HepG2 (cell line): ENCODE results near the gene LONP1.

ENCODE experiments used
- CREB3 ChIP-seq: sonication (generic); formaldehyde crosslinking; IDR thresholded peaks from 2 replicates; pipeline ENCODE4 v1.5.0; 2020; ENCODE audit warnings: missing genetic modification reagents
- CTCF ChIP-seq: sonication (generic); formaldehyde crosslinking; IDR thresholded peaks from 2 replicates; pipeline ENCODE4 v1.5.0; 2020; ENCODE audit warnings: mild to moderate bottlenecking, missing genetic modification reagents, moderate library complexity
- HNF4G ChIP-seq, 2 experiments: sonication (generic) in 1 of 2; formaldehyde crosslinking in 1 of 2; IDR thresholded peaks; 2 replicates each; pipeline versions ENCODE4 v1.4.0 to v1.6.1; 2011 to 2020; ENCODE audit warnings: borderline replicate concordance in 2 of 2, low read depth in 2 of 2, mild to moderate bottlenecking in 2 of 2, low read length in 1 of 2, missing genetic modification reagents in 1 of 2, moderate library complexity in 1 of 2
- JDP2 ChIP-seq: sonication (generic); formaldehyde crosslinking; IDR thresholded peaks from 2 replicates; pipeline ENCODE4 v1.8.1; 2022; ENCODE audit warnings: missing genetic modification reagents, borderline replicate concordance
- NFYB ChIP-seq: sonication (generic); formaldehyde crosslinking; IDR thresholded peaks from 2 replicates; pipeline ENCODE4 v1.4.0; 2020; ENCODE audit warnings: missing genetic modification reagents
- POLR2A ChIP-seq, 2 experiments: IDR thresholded peaks; 2 replicates each; pipeline ENCODE4 v1.6.1; 2011; ENCODE audit warnings: low read depth in 2 of 2, low read length in 2 of 2, mild to moderate bottlenecking in 1 of 2, moderate library complexity in 1 of 2; ENCODE audit not compliant: insufficient read depth in 1 of 2
- TOE1 ChIP-seq: sonication (generic); formaldehyde crosslinking; IDR thresholded peaks from 2 replicates; pipeline ENCODE4 v1.4.0; 2020; ENCODE audit warnings: mild to moderate bottlenecking, missing genetic modification reagents
- ZNF530 ChIP-seq: sonication (generic); formaldehyde crosslinking; IDR thresholded peaks from 2 replicates; pipeline ENCODE4 v1.5.0; 2020; ENCODE audit warnings: low read depth, mild to moderate bottlenecking, missing genetic modification reagents
- TF ChIP-seq, protein P1 (sequence below): sonication (generic); formaldehyde crosslinking; IDR thresholded peaks from 2 replicates; pipeline ENCODE4 v1.5.0; 2020; ENCODE audit warnings: missing genetic modification reagents

DNA sequence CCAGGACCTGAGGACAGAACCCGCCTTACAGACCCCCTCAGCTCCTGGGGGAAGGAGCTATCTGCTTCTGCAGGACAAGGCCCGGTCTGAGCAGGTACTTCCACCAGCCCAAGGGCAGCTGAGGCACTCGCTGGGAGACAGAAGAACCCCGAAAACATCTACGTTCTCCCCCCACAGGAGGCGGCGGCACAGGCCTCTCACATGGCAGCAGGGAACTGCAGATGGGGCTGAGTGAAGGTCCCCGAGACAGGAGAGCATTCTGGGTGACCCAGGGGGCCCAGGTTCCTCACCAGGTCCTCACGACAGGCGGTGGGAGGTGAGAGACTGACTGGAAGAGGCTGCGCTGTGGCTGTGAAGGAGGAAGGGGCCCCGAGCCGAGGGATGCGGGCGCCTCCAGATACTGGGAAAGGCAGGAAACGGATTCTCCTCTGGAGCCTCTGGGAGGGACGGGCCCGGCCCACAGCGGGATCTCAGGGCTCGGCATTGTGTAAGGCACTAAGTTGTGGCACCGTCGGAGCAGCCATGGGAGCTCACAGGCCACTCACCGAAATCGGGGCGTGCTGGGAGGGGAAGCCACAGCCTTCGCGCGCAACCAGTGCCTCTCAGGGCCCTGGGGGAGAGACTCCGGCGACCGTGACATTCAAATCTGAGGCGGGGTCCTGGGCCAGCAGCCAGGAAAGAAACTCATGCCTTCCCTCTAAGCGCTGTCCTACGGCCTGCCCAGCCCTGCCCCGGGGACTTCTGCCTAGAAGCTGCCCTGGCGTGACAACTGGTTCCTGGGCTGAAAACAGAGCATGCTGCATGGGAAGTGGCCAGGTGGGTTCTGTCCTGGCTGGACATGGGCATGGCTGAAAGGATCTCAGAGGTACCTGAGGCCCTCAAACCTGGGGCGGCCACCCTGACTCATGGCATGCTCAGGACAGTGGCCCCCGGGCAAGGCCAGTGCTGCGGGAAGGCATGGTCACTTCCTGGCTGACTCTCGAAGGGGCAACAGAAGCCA, 15.8 kb downstream of the LONP1 start:
- TF ChIP-seq JDP2 (CRISPR knock-in tag) = no peak
- no peak for TF ChIP-seq CTCF (CRISPR knock-in tag)
- TF ChIP-seq TOE1 (CRISPR knock-in tag) = no peak
- no peak for TF ChIP-seq NFYB (CRISPR knock-in tag)
- no peak for TF ChIP-seq ZNF530 (CRISPR knock-in tag)
- no peak for TF ChIP-seq CREB3 (CRISPR knock-in tag)
- TF ChIP-seq POLR2A (IDR thresholded peaks at IDR 0.05; ENCODE audit: insufficient read depth in 1 of 2, low read depth in 2 of 2, low read length in 2 of 2) = no peak
- no peak for TF ChIP-seq HNF4G (IDR thresholded peaks at IDR 0.05; ENCODE audit: borderline replicate concordance, low read depth, low read length)
- no peak for TF ChIP-seq HNF4G (CRISPR knock-in tag; IDR thresholded peaks at IDR 0.05; ENCODE audit: borderline replicate concordance, low read depth)
- TF ChIP-seq, protein P1, sequence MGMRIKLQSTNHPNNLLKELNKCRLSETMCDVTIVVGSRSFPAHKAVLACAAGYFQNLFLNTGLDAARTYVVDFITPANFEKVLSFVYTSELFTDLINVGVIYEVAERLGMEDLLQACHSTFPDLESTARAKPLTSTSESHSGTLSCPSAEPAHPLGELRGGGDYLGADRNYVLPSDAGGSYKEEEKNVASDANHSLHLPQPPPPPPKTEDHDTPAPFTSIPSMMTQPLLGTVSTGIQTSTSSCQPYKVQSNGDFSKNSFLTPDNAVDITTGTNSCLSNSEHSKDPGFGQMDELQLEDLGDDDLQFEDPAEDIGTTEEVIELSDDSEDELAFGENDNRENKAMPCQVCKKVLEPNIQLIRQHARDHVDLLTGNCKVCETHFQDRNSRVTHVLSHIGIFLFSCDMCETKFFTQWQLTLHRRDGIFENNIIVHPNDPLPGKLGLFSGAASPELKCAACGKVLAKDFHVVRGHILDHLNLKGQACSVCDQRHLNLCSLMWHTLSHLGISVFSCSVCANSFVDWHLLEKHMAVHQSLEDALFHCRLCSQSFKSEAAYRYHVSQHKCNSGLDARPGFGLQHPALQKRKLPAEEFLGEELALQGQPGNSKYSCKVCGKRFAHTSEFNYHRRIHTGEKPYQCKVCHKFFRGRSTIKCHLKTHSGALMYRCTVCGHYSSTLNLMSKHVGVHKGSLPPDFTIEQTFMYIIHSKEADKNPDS (CRISPR knock-in tag) = no peak
